DOHH2 (cell line): Measurements from ENCODE around the gene OS9.
"Not testable (repeated sequence)": the region's sequence is repeated elsewhere in the genome, so short reads cannot be mapped to it uniquely, and the experiment has no call there.

Experiments used
- H3F3A ChIP-seq: fragments of 200-600 bp; sonication (generic), shearing (Covaris generic); 2 replicates; pipeline ENCODE4 v1.6.0; 2016; ENCODE audit warnings: antibody characterized with exemption, mild to moderate bottlenecking; ENCODE audit not compliant: control insufficient read depth, insufficient read depth
- H3K27ac ChIP-seq: fragments of 200-600 bp; sonication (generic); 2 replicates; pipeline ENCODE4 v1.5.1; 2014; ENCODE audit warnings: low read depth, mild to moderate bottlenecking, low read length, moderate library complexity
- H3K27me3 ChIP-seq: fragments of 200-600 bp; sonication (generic); 2 replicates; pipeline ENCODE4 v1.6.1; 2014; ENCODE audit warnings: mild to moderate bottlenecking, low read length, mixed read lengths; ENCODE audit not compliant: control insufficient read depth
- H3K36me3 ChIP-seq: fragments of 200-600 bp; sonication (generic); 2 replicates; pipeline ENCODE4 v1.6.1; 2014; ENCODE audit warnings: mild to moderate bottlenecking, low read length, moderate library complexity, mixed read lengths; ENCODE audit not compliant: control insufficient read depth
- H3K4me1 ChIP-seq: fragments of 200-600 bp; sonication (generic); 2 replicates; pipeline ENCODE4 v1.6.1; 2014; ENCODE audit warnings: mild to moderate bottlenecking, low read length, mixed read lengths; ENCODE audit not compliant: control insufficient read depth
- H3K4me2 ChIP-seq: fragments of 200-600 bp; sonication (generic); 2 replicates; pipeline ENCODE4 v1.6.0; 2014; ENCODE audit warnings: mild to moderate bottlenecking, low read length, moderate library complexity
- H3K4me3 ChIP-seq: fragments of 200-600 bp; sonication (generic); 2 replicates; pipeline ENCODE4 v1.5.1; 2014; ENCODE audit warnings: mild to moderate bottlenecking, low read length, mixed read lengths
- H3K79me2 ChIP-seq: fragments of 200-600 bp; sonication (generic); 2 replicates; pipeline ENCODE4 v1.6.1; 2014; ENCODE audit warnings: mild to moderate bottlenecking, low read length, mixed read lengths; ENCODE audit not compliant: control insufficient read depth
- H3K9me2 ChIP-seq: fragments of 200-600 bp; sonication (generic); replicated peaks from 2 replicates; pipeline ENCODE4 v1.6.1; 2014; ENCODE audit warnings: mild to moderate bottlenecking, low read length, mixed read lengths; ENCODE audit not compliant: control insufficient read depth
- H3K9me3 ChIP-seq: fragments of 200-600 bp; sonication (generic); 2 replicates; pipeline ENCODE4 v1.6.1; 2014; ENCODE audit warnings: antibody characterized with exemption, low read length, mixed read lengths; ENCODE audit not compliant: control insufficient read depth, insufficient read depth
- H4K20me1 ChIP-seq: fragments of 200-600 bp; sonication (generic); 2 replicates; pipeline ENCODE4 v1.6.0; 2014; ENCODE audit warnings: low read depth, mild to moderate bottlenecking, antibody characterized with exemption, low read length, moderate library complexity; ENCODE audit not compliant: control insufficient read depth, insufficient read depth
- EZH2phosphoT487 ChIP-seq: fragments of 200-600 bp; sonication (generic); IDR thresholded peaks from 2 replicates; pipeline ENCODE4 v1.6.1; 2017; ENCODE audit warnings: borderline replicate concordance, mild to moderate bottlenecking, antibody characterized with exemption, low read length, moderate library complexity, mixed read lengths
- TF ChIP-seq, protein P1 (sequence below): fragments of 200-600 bp; sonication (generic); IDR thresholded peaks from one replicate; pipeline ENCODE4 v1.5.1; 2014; ENCODE audit warnings: antibody characterized with exemption, mild to moderate bottlenecking, low read depth, low read length; ENCODE audit not compliant: poor library complexity, severe bottlenecking

Gene OS9

DNA sequence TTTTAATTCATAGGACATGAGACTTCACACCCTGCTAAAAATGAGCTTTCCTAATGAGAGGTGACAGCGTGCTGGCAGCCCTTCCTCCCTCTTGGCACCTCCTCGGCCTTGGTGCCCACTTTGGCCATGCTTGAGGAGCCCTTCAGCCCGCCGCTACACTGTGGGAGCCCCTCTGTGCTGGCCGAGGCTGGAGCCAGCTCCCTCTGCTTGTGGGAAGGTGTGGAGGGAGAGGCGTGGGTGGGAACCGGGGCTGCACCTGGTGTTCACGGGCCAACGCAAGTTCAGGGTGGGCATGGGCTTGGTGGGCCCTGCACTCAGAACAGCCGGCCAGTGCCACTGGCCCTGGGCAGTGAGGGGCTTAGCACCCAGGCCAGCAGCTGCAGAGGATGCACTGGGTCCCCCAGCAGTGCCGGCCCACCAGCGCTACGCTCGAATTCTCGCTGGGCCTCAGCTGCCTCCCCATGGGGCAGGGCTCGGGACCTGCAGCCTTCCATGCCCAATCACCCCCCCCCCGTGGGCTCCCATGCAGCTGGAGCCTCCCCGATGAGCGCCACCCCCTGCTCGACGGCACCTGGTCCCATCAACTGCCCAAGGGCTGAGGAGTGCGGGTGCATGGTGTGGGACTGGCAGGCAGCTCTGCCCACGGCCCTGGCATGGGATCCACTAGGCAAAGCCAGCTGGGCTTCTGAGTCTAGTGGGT lies 38.2 kb upstream of the OS9 start:
- H3F3A ChIP-seq: no peaks in the 10 kb centered on the region
- no peak overlapping the region for H3K27ac ChIP-seq
- no peaks in the 10 kb centered on the region for H3K36me3 ChIP-seq
- H3K27me3 ChIP-seq: no peaks in the 10 kb centered on the region
- H3K79me2 ChIP-seq: no peaks in the 10 kb centered on the region
- H3K4me3 ChIP-seq: no peak overlapping the region
- no peaks in the 10 kb centered on the region for H4K20me1 ChIP-seq
- H3K9me3 ChIP-seq: peaks cover 5% of the 10 kb centered on the region; the same call in 1 of the 2 replicates
- TF ChIP-seq, protein P1, sequence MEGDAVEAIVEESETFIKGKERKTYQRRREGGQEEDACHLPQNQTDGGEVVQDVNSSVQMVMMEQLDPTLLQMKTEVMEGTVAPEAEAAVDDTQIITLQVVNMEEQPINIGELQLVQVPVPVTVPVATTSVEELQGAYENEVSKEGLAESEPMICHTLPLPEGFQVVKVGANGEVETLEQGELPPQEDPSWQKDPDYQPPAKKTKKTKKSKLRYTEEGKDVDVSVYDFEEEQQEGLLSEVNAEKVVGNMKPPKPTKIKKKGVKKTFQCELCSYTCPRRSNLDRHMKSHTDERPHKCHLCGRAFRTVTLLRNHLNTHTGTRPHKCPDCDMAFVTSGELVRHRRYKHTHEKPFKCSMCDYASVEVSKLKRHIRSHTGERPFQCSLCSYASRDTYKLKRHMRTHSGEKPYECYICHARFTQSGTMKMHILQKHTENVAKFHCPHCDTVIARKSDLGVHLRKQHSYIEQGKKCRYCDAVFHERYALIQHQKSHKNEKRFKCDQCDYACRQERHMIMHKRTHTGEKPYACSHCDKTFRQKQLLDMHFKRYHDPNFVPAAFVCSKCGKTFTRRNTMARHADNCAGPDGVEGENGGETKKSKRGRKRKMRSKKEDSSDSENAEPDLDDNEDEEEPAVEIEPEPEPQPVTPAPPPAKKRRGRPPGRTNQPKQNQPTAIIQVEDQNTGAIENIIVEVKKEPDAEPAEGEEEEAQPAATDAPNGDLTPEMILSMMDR: no peak
- TF ChIP-seq EZH2phosphoT487: no peak
- H3K4me2 ChIP-seq: no peak overlapping the region
- H3K9me2 ChIP-seq: no peaks in the 10 kb centered on the region
- H3K4me1 ChIP-seq: no peaks in the 10 kb centered on the region

DNA sequence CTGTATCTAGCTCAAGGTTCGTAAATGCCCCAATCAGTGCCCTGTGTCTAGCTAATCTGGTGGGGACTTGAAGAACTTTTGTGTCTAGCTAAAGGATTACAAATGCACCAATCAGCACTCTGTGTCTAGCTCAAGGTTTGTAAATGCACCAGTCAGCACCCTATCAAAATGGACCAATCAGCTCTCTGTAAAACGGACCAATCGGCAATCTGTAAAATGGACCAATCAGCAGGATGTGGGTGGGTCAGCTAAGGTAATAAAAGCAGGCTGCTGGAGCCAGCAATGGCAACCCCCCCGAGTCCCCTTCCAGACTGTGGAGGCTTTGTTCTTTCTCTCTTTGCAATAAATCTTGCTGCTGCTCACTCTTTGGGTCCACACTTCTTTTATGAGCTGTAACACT lies 37.5 kb upstream of the OS9 start:
- H3K27me3 ChIP-seq, H3K4me2 ChIP-seq, H3F3A ChIP-seq, H3K27ac ChIP-seq, H3K9me2 ChIP-seq, H3K79me2 ChIP-seq, H3K36me3 ChIP-seq, H3K4me3 ChIP-seq, H3K9me3 ChIP-seq, H4K20me1 ChIP-seq, H3K4me1 ChIP-seq: not testable (repeated sequence)

DNA sequence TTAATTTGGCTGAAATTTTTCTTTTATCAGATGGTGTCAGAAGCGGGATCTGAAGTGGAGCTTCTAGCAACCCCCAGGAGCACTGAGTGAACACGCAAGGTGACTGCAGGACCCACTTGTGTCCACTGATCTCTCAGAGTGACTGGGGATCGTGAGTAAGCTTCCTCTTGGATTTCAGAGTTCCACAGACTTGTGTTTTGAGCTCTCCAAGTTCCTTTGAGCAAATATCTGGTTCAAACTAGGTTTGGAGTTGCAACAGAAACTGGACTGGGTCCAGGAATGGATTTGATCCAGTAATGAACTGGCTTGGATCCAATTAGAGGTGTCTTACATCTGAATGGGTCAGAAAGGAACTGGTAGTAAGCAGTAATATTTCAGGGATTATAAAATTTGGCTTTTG lies 36.2 kb upstream of the OS9 start:
- H3K4me2 ChIP-seq: no peak overlapping the region
- no peak for TF ChIP-seq EZH2phosphoT487
- TF ChIP-seq, protein P1: no peak
- H3K9me2 ChIP-seq: no peaks in the 10 kb centered on the region
- H3K79me2 ChIP-seq: no peaks in the 10 kb centered on the region
- H3K27me3 ChIP-seq: no peaks in the 10 kb centered on the region
- no peaks in the 10 kb centered on the region for H3K36me3 ChIP-seq
- no peak overlapping the region for H3K27ac ChIP-seq
- peaks cover 11% of the 10 kb centered on the region; the same call in 1 of the 2 replicates for H3K9me3 ChIP-seq
- H3F3A ChIP-seq: no peaks in the 10 kb centered on the region
- no peaks in the 10 kb centered on the region for H4K20me1 ChIP-seq
- no peaks in the 10 kb centered on the region for H3K4me1 ChIP-seq
- H3K4me3 ChIP-seq: no peak overlapping the region

DNA sequence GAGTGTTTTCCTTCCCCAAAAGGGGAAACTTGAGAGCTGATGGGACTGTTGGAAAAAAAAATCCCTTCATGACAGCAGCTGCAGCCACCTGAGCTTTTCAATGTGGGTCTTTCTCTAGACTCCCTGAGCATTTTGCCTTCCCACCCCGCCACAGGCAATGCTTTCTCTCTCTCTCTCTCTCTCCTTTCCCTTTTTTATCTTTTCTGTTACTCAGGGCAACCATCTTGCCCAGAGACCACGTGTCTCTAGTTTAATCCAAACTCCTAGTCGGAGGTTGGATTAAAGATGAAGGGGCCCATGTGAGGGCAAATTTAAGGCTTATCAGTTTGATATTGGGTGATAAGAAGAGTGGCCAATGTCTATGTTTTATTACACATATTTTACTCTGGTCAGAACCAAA lies 35.0 kb upstream of the OS9 start:
- TF ChIP-seq EZH2phosphoT487: no peak
- TF ChIP-seq, protein P1: no peak
- peaks cover 11% of the 10 kb centered on the region; the same call in 1 of the 2 replicates for H3K9me3 ChIP-seq
- H3K27me3 ChIP-seq: no peaks in the 10 kb centered on the region

More for the DNA sequence above, 35.0 kb upstream of the OS9 start:
- Histone ChIP-seq H3K79me2 (no peaks in the 10 kb centered on the region), H3F3A (no peaks in the 10 kb centered on the region), H3K27ac (no peak overlapping the region), H3K4me1 (no peaks in the 10 kb centered on the region), H3K4me3 (no peak overlapping the region), H3K4me2 (no peak overlapping the region), H4K20me1 (no peaks in the 10 kb centered on the region), H3K36me3 (no peaks in the 10 kb centered on the region), H3K9me2 (no peaks in the 10 kb centered on the region)
